HepG2 (cell line): Measurements from ENCODE around the gene FCHO1. TPM values are rescaled to one million over a fixed set of nuclear protein-coding genes. Genes with fewer than 3 reads are reported as not detected.

ENCODE experiments used
- CCDC6 ChIP-seq: sonication (generic); formaldehyde crosslinking; IDR thresholded peaks from 2 replicates; pipeline ENCODE4 v1.8.1; 2022; ENCODE audit warnings: mild to moderate bottlenecking, missing genetic modification reagents, moderate library complexity
- DRAP1 ChIP-seq: IDR thresholded peaks from 2 replicates; pipeline ENCODE4 v1.6.1; 2016; ENCODE audit warnings: missing genetic modification reagents, missing compliant biosample characterization
- FOXK1 ChIP-seq: sonication (generic); formaldehyde crosslinking; IDR thresholded peaks from 2 replicates; pipeline ENCODE4 v1.4.0; 2020; ENCODE audit warnings: low read depth, missing genetic modification reagents, borderline replicate concordance
- HMGXB4 ChIP-seq, 2 experiments: sonication (generic) in 1 of 2; formaldehyde crosslinking in 1 of 2; IDR thresholded peaks; 2 replicates each; pipeline versions ENCODE4 v1.4.0 to v1.6.1; 2018 to 2020; ENCODE audit warnings: missing genetic modification reagents in 2 of 2, borderline replicate concordance in 1 of 2, low read depth in 1 of 2, mild to moderate bottlenecking in 1 of 2, missing biosample characterization in 1 of 2
- HNF1A ChIP-seq, 2 experiments: sonication (generic) in 1 of 2; formaldehyde crosslinking in 1 of 2; IDR thresholded peaks; 2 replicates each; pipeline versions ENCODE4 v1.4.0 to v1.6.1; 2016 to 2020; ENCODE audit warnings: borderline replicate concordance in 1 of 2, low read depth in 1 of 2, mild to moderate bottlenecking in 1 of 2, missing genetic modification reagents in 1 of 2
- LCORL ChIP-seq, 2 experiments: fragments of 450-650 bp in 1 of 2; sonication (generic) in 1 of 2; formaldehyde crosslinking in 1 of 2; IDR thresholded peaks; 2 replicates each; pipeline versions ENCODE4 v1.5.0 to v1.6.1; 2017 to 2020; ENCODE audit warnings: antibody characterized with exemption in 1 of 2, missing genetic modification reagents in 1 of 2
- MAFK ChIP-seq, 2 experiments: IDR thresholded peaks in 1 of 2; conservative IDR thresholded peaks in 1 of 2; 2 replicates each; pipeline ENCODE4 v1.6.1; 2011; ENCODE audit warnings: improper control_type of control experiment in 2 of 2, low read length in 2 of 2
- MEIS1 ChIP-seq: sonication (generic); formaldehyde crosslinking; IDR thresholded peaks from 2 replicates; pipeline ENCODE4 v1.9.0; 2021; ENCODE audit warnings: mild to moderate bottlenecking, missing genetic modification reagents, moderate library complexity, borderline replicate concordance
- NFRKB ChIP-seq: fragments of 450-650 bp; IDR thresholded peaks from 2 replicates; pipeline ENCODE4 v1.6.1; 2017
- POLR2A ChIP-seq, 2 experiments: IDR thresholded peaks; 2 replicates each; pipeline ENCODE4 v1.6.1; 2011; ENCODE audit warnings: low read depth in 2 of 2, low read length in 2 of 2, mild to moderate bottlenecking in 1 of 2, moderate library complexity in 1 of 2; ENCODE audit not compliant: insufficient read depth in 1 of 2
- RBM22 ChIP-seq: fragments of 200-400 bp; formaldehyde crosslinking; optimal IDR thresholded peaks from 2 replicates; pipeline ENCODE3; 2017; ENCODE audit warnings: mild to moderate bottlenecking, low read length, moderate library complexity
- SUZ12 ChIP-seq: fragments of 150-350 bp; IDR thresholded peaks from 2 replicates; pipeline ENCODE4 v1.6.1; 2014; ENCODE audit warnings: low read depth, low read length
- THAP9 ChIP-seq: sonication (generic); formaldehyde crosslinking; IDR thresholded peaks from 2 replicates; pipeline ENCODE4; 2020; ENCODE audit warnings: missing genetic modification reagents, mild to moderate bottlenecking, borderline replicate concordance
- ZBTB21 ChIP-seq: sonication (generic); formaldehyde crosslinking; IDR thresholded peaks from 2 replicates; pipeline ENCODE4 v1.4.0; 2020; ENCODE audit warnings: missing genetic modification reagents
- ZNF550 ChIP-seq: sonication (generic); formaldehyde crosslinking; IDR thresholded peaks from 2 replicates; pipeline ENCODE4 v1.4.0; 2020; ENCODE audit warnings: mild to moderate bottlenecking, missing genetic modification reagents, borderline replicate concordance
- ZNF775 ChIP-seq: sonication (generic); formaldehyde crosslinking; IDR thresholded peaks from 2 replicates; pipeline ENCODE4 v1.4.0; 2020; ENCODE audit warnings: missing genetic modification reagents, mild to moderate bottlenecking, moderate library complexity, borderline replicate concordance
- ZNF850 ChIP-seq: sonication (generic); formaldehyde crosslinking; conservative IDR thresholded peaks from 2 replicates; pipeline ENCODE4 v1.9.0; 2021; ENCODE audit warnings: mild to moderate bottlenecking, missing genetic modification reagents
- polyA plus RNA-seq, 8 experiments: library from polyadenylated mRNA; depleted of rRNA in 3 of 8; stranded (reverse) in 7 of 8; unstranded in 1 of 8; fragments of >200 nt; fragmentation: Illumina TruSeq in 4 of 8; extraction: Trizol in 4 of 8; gene quantifications; 2 replicates each; pipeline versions ENCODE4 v1.2.1 to v1.2.3, GENCODE V29; 2011 to 2016; ENCODE audit warnings: low read depth in 4 of 8, missing spikeins in 1 of 8, mixed read lengths in 1 of 8; ENCODE audit not compliant: insufficient read depth in 1 of 8
- total RNA-seq, 5 experiments: library from RNA; depleted of rRNA; stranded (reverse); fragments of >200 nt; fragmentation: Illumina TruSeq; extraction: Trizol; gene quantifications; 2 replicates each; pipeline ENCODE4 v1.2.3, GENCODE V29; 2016; ENCODE audit warnings: low read depth in 1 of 5

FCHO1 gene
- total and polyA plus RNA-seq, 2 of the 13 experiments (the other 11 are each of a cell fraction or from before 2014, with no cell fraction given), result 1.3 to 3.1 TPM

- no peak for TF ChIP-seq HNF1A (IDR thresholded peaks at IDR 0.05; ENCODE audit: low read depth)
- TF ChIP-seq HNF1A (CRISPR knock-in tag; IDR thresholded peaks at IDR 0.05; ENCODE audit: borderline replicate concordance), result peak; percentile 40; the same call in 1 of the 2 replicates
- peak; percentile 59; the same call in 1 of the 2 replicates for TF ChIP-seq FOXK1 (CRISPR knock-in tag)
- no peak for TF ChIP-seq MAFK (conservative IDR thresholded peaks at IDR 0.05 in 1 of 2, IDR thresholded peaks at IDR 0.05 in 1 of 2; ENCODE audit: low read length in 2 of 2)
- peak in 1 of 2 experiments; percentile 61; a peak in 2 of 4 replicates for TF ChIP-seq POLR2A (IDR thresholded peaks at IDR 0.05; ENCODE audit: insufficient read depth in 1 of 2, low read depth in 2 of 2, low read length in 2 of 2)
- TF ChIP-seq LCORL (IDR thresholded peaks at IDR 0.05), result no peak
- TF ChIP-seq LCORL (CRISPR knock-in tag; IDR thresholded peaks at IDR 0.05), result peak; percentile 65; the same call in 1 of the 2 replicates
- peak; percentile 67; the same call in 1 of the 2 replicates for TF ChIP-seq MEIS1 (CRISPR knock-in tag)
- no peak for TF ChIP-seq THAP9 (CRISPR knock-in tag)
- TF ChIP-seq ZNF850 (CRISPR knock-in tag), result no peak
- no peak for TF ChIP-seq ZNF550 (CRISPR knock-in tag)
- TF ChIP-seq SUZ12, result no peak
- peak; percentile 25; the same call in 1 of the 2 replicates for TF ChIP-seq DRAP1 (CRISPR knock-in tag)
- TF ChIP-seq RBM22, result no peak
- TF ChIP-seq ZNF775 (CRISPR knock-in tag), result no peak
- peak; percentile 78; the same call in 1 of the 2 replicates for TF ChIP-seq ZBTB21 (CRISPR knock-in tag)
- TF ChIP-seq CCDC6 (CRISPR knock-in tag), result no peak
- no peak for TF ChIP-seq NFRKB
- TF ChIP-seq HMGXB4 (CRISPR knock-in tag; IDR thresholded peaks at IDR 0.05; ENCODE audit: borderline replicate concordance in 1 of 2, low read depth in 1 of 2), result no peak
Measured at GRCh38 chr19:17797424-17798201, 46.3 kb downstream of the FCHO1 start (continued).
